ENCODE measurements around the gene FCN1.
A peak's percentile ranks its signal among the peaks of the same experiment; 100 is the strongest.
"Not testable (repeated sequence)": the region's sequence is repeated elsewhere in the genome, so short reads cannot be mapped to it uniquely, and the experiment has no call there.

The FCN1 gene

GRCh38 chr9:134863306-134863902 lies 54.3 kb downstream of the FCN1 start:
- TF ChIP-seq, protein P1, sequence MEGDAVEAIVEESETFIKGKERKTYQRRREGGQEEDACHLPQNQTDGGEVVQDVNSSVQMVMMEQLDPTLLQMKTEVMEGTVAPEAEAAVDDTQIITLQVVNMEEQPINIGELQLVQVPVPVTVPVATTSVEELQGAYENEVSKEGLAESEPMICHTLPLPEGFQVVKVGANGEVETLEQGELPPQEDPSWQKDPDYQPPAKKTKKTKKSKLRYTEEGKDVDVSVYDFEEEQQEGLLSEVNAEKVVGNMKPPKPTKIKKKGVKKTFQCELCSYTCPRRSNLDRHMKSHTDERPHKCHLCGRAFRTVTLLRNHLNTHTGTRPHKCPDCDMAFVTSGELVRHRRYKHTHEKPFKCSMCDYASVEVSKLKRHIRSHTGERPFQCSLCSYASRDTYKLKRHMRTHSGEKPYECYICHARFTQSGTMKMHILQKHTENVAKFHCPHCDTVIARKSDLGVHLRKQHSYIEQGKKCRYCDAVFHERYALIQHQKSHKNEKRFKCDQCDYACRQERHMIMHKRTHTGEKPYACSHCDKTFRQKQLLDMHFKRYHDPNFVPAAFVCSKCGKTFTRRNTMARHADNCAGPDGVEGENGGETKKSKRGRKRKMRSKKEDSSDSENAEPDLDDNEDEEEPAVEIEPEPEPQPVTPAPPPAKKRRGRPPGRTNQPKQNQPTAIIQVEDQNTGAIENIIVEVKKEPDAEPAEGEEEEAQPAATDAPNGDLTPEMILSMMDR (IDR thresholded peaks at IDR 0.05; ENCODE audit: extremely low read depth, missing control alignments), result no peak
- no peak for DNase-seq (ENCODE audit: low spot score)

DNA sequence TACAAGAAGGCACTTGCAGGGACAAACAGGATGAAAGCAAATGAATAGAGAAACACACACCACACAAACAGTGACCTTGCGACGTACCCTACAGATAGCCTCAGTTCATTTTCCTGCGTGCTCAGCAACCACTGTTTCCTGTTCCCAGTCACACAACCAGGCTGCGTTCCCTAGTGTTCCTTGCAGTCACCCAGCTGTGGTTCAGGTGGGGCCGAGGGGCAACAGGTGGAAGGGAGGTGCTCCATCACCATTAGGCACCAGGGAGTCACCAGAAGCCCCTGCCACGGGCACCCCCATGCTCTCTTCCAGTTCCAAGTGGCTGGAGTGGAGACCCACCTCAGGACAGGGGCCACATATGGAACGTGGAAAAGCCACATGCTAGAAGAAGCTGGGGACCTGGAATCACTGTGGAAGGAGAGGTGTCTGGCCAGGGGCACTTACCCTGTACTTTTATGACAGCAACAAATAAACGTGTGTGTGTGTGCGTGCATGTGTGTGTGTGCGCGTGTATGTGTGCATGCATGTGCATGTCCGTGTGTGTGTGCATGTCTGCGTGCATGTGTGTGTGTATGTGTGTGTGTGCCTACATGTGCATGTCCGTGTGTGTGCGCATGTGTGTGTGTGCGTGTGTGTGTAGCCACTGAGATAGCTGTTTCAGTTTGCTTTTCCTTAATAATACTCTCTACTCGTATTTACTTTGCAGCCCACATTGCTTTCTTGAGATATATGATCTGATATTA lies 55.9 kb downstream of the FCN1 start:
- TF ChIP-seq, protein P1 (IDR thresholded peaks at IDR 0.05; ENCODE audit: extremely low read depth, missing control alignments), result no peak
- no peak for DNase-seq (ENCODE audit: low spot score)

DNA sequence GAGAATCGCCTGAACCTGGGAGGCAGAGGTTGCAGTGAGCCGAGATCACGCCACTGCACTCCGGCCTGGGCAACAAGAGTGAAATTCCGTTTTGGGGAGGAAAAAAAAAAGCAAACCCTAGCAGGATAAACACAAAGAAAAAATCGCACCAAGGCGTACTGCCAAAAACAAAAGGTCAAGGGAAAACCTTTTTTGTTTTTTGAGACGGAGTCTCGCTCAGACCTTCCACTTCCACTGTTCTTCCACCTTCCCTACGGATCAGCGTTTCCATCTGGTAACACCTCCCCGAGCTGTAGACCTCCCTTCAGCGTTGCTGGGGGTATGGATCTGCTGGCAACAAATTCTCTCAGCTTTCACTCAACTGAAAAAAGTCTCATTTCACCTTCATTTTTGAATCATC lies 57.2 kb downstream of the FCN1 start:
- no peak for DNase-seq (ENCODE audit: low spot score)
- TF ChIP-seq, protein P1 (IDR thresholded peaks at IDR 0.05; ENCODE audit: extremely low read depth, missing control alignments), result no peak

DNA sequence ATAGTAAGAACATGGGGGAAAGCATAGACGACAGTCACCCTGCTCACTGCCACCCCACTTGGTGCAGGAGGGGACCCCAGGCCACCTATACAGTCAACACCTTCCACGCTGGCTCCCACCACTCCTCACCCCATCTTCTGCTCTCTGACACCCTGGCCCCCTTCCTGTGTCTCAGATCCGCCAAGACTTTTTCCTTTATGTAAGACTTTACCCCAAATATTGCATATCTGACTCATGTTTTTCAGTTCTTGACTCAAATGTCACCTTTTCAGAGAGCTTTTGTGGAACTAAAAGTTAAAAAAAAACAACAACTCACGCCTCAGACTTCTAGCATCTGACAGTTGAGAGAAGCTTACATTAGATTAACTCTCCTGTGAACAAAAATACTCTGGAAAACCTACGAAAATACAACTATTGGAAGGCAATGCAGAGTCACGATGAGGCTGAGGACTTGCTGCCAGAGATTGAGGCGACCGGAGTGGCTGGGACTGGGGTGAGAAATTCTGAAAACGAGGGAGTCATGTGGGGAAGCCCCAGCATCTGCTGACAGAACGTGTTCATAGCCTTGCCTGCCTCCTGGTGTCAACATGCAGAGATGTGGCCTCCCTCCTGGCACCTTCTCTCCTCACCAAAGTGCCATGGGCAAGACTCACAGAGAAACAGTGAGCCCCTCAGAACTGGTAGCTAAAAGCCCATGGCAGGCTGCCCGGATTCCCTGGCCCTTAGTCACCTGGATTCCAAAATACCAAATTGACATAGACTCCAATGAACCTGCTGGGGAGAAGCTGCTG lies 59.5 kb downstream of the FCN1 start:
- peak; percentile 83 for DNase-seq (ENCODE audit: low spot score)
- TF ChIP-seq, protein P1 (IDR thresholded peaks at IDR 0.05; ENCODE audit: extremely low read depth, missing control alignments), result no peak

DNA sequence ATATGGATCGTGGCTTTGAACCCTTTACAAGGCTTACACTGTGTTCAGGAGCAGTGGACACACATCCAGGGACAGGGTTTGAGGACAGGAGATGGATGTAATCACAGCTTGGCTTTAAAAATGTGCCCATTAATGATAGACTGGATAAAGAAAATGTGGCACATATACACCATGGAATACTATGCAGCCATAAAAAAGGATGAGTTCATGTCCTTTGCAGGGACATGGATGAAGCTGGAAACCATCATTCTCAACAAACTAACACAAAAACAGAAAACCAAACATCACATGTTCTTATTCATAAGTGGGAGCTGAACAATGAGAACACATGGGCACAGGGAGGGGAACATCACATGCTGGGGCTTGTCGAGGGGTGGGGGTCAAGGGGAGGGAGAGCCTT lies 60.3 kb downstream of the FCN1 start:
- DNase-seq (ENCODE audit: low spot score), result not testable (repeated sequence)

DNA sequence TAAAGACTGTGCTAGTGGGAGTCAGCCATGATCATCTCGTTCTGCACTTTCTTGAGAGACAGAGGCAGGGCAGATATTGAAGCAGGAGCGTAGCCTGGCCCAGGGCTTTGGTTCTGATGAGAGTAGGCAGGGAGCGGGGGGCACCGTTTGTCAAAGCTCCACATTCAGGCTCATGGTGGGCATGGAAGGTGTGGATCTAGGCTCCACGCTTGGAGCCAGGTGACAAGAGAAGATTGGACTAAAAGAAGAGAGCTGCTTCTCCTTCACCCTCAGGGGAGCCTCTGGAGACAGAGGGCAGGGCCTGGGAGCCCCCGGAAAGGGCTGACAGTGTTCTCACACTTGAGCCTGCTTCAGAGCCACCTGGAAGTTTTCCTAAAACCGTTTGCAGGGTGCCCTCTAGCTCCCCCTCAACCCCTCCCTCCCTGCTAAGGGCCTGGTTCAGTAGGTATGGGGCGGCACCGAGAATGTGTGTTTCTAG lies 61.8 kb downstream of the FCN1 start:
- DNase-seq (ENCODE audit: low spot score), result no peak
- TF ChIP-seq, protein P1 (IDR thresholded peaks at IDR 0.05; ENCODE audit: extremely low read depth, missing control alignments), result no peak
